Suprapubic skin (tissue), 4 donors: ENCODE data around the gene PRRX2. TPM values are rescaled to one million over a fixed set of nuclear protein-coding genes. Genes with fewer than 3 reads are reported as not detected.

ENCODE experiments used
- DNase-seq, 2 donors: peaks; one replicate each; pipeline ENCODE4 v3.0.0-alpha.2; 2019; ENCODE audit warnings: low spot score in 2 of 2
- H3K27ac ChIP-seq: fragments of 200-600 bp; sonication (generic); one replicate; pipeline ENCODE4 v1.5.1; 2019
- H3K27me3 ChIP-seq: fragments of 200-600 bp; sonication (generic); one replicate; pipeline ENCODE4 v1.5.1; 2019
- H3K36me3 ChIP-seq: fragments of 200-600 bp; sonication (generic); one replicate; pipeline ENCODE4 v1.5.1; 2019
- H3K4me1 ChIP-seq: fragments of 200-600 bp; sonication (generic); one replicate; pipeline ENCODE4 v1.5.1; 2019
- H3K4me3 ChIP-seq: fragments of 200-600 bp; sonication (generic); one replicate; pipeline ENCODE4 v1.5.1; 2019; ENCODE audit warnings: mild to moderate bottlenecking
- H3K9me3 ChIP-seq: fragments of 200-600 bp; sonication (generic); one replicate; pipeline ENCODE4 v1.5.1; 2019
- CTCF ChIP-seq, 2 donors: fragments of 200-600 bp in 1 of 2; fragments of 450-650 bp in 1 of 2; sonication (generic) in 1 of 2; IDR thresholded peaks; one replicate each; pipeline ENCODE4 v1.5.1; 2016 to 2019; ENCODE audit warnings: antibody characterized with exemption in 2 of 2, mild to moderate bottlenecking in 1 of 2, moderate library complexity in 1 of 2
- EP300 ChIP-seq: sonication (generic); formaldehyde crosslinking; IDR thresholded peaks from one replicate; pipeline ENCODE4 v1.6.1; 2017; ENCODE audit warnings: antibody characterized with exemption
- POLR2A ChIP-seq, 2 donors: fragments of 450-650 bp; IDR thresholded peaks; one replicate each; pipeline ENCODE4 v1.6.1; 2017; ENCODE audit warnings: antibody characterized with exemption in 2 of 2, mild to moderate bottlenecking in 2 of 2, moderate library complexity in 2 of 2
- POLR2AphosphoS5 ChIP-seq, 3 donors: sonication (generic); formaldehyde crosslinking; IDR thresholded peaks; one replicate each; pipeline ENCODE4 v1.6.1; 2017; ENCODE audit warnings: antibody characterized with exemption in 3 of 3
- WGBS: methylation state at CpG from one replicate; pipeline ENCODE4 v1.1.5; 2018; 5-methylcytosine and 5-hydroxymethylcytosine counted together
- total RNA-seq, 4 donors: library from RNA; depleted of rRNA; stranded (reverse); fragments of >200 nt; gene quantifications; one replicate each; pipeline ENCODE4 v1.1.0, GENCODE V29; 2016

The PRRX2 gene
- total RNA-seq, 4 donors from 2014 or later: 9.9 to 16.9 (median 14.0) TPM

GRCh38 chr9:129669141-129669718, 3.8 kb downstream of the PRRX2 start:
- Histone ChIP-seq H3K4me1 (peaks cover 45% of the 10 kb centered on the region), H3K36me3 (no peaks in the 10 kb centered on the region), H3K9me3 (no peaks in the 10 kb centered on the region), H3K27me3 (peaks cover 14% of the 10 kb centered on the region), H3K27ac (no peak overlapping the region), H3K4me3 (no peak overlapping the region)
- TF ChIP-seq CTCF (IDR thresholded peaks at IDR 0.05) (no peak), EP300 (no peak), POLR2A (IDR thresholded peaks at IDR 0.05) (no peak), POLR2AphosphoS5 (IDR thresholded peaks at IDR 0.05) (no peak)
- WGBS: 64% methylated on average over 17 of the region's 17 CpGs
- no peak for DNase-seq

DNA sequence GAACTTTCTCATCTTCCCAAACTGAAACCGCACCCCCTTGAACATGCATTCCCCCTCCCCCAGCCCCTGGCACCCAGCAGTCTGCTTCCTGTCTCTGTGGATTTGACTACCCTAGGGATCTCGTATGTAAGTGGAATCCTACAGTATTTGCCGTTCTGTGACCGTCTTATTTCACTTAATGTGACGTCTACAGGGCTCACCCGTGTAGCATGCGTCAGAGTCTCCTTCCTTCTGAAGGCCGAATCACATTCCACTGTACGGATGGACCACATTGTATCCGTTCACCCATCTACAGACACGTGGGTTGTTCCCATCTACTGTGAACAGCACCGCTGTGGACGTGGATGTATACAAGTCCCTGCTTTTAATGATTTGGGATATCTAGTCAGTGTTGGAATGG, 4.5 kb downstream of the PRRX2 start:
- Histone ChIP-seq H3K27ac (no peak overlapping the region), H3K9me3 (no peaks in the 10 kb centered on the region), H3K4me1 (peaks cover 48% of the 10 kb centered on the region), H3K4me3 (no peak overlapping the region), H3K36me3 (no peaks in the 10 kb centered on the region), H3K27me3 (peaks cover 13% of the 10 kb centered on the region)
- no peak for DNase-seq
- no peak for TF ChIP-seq POLR2A (IDR thresholded peaks at IDR 0.05)
- TF ChIP-seq POLR2AphosphoS5 (IDR thresholded peaks at IDR 0.05): no peak
- no peak for TF ChIP-seq CTCF (IDR thresholded peaks at IDR 0.05)
- no peak for TF ChIP-seq EP300
- WGBS: 80% methylated on average over 13 of the region's 13 CpGs

GRCh38 chr9:129671065-129671464, 5.6 kb downstream of the PRRX2 start:
- H3K9me3 ChIP-seq: no peaks in the 10 kb centered on the region
- no peak overlapping the region for H3K4me3 ChIP-seq
- no peak for DNase-seq
- H3K27ac ChIP-seq: no peak overlapping the region
- TF ChIP-seq EP300: no peak
- no peak for TF ChIP-seq CTCF (IDR thresholded peaks at IDR 0.05)
- TF ChIP-seq POLR2AphosphoS5 (IDR thresholded peaks at IDR 0.05): no peak
- no peak for TF ChIP-seq POLR2A (IDR thresholded peaks at IDR 0.05)
- peaks cover 51% of the 10 kb centered on the region for H3K4me1 ChIP-seq
- H3K36me3 ChIP-seq: no peaks in the 10 kb centered on the region
- 72% methylated on average over 6 of the region's 9 CpGs for WGBS
- H3K27me3 ChIP-seq: peaks cover 3% of the 10 kb centered on the region

GRCh38 chr9:129671519-129671918, 6.1 kb downstream of the PRRX2 start:
- 62% methylated on average over 2 of the region's 7 CpGs for WGBS
- no peak overlapping the region for H3K27ac ChIP-seq
- H3K9me3 ChIP-seq: no peaks in the 10 kb centered on the region
- no peaks in the 10 kb centered on the region for H3K36me3 ChIP-seq
- no peak for DNase-seq
- TF ChIP-seq EP300 (no peak), POLR2AphosphoS5 (IDR thresholded peaks at IDR 0.05) (no peak)
- peaks cover 48% of the 10 kb centered on the region for H3K4me1 ChIP-seq
- H3K4me3 ChIP-seq: no peak overlapping the region
- H3K27me3 ChIP-seq: no peaks in the 10 kb centered on the region

DNA sequence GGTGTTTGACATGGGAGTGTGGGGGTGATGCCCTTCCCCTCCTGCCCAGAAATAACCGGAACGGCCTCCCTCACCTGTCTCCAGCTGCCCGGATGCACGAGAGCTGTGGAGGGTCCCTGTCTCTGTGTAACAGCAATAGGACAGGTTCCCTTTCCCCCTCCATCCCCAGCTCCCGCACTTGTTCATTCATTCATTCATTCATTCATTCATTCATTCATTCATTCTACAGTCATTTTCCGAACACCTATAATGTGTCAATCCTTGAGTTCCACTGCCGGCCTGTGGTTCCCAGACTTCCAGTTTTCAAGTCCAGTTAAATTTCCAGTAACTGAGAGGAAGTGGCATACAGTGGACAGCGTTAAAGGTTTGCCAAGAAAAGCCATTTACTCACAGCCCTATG, 7.3 kb downstream of the PRRX2 start:
- no peak overlapping the region for H3K27ac ChIP-seq
- WGBS: 94% methylated on average over 8 of the region's 8 CpGs
- TF ChIP-seq EP300 (no peak), POLR2A (IDR thresholded peaks at IDR 0.05) (no peak), CTCF (IDR thresholded peaks at IDR 0.05) (no peak), POLR2AphosphoS5 (IDR thresholded peaks at IDR 0.05) (no peak)
- no peak overlapping the region for H3K4me3 ChIP-seq
- H3K4me1 ChIP-seq: peaks cover 44% of the 10 kb centered on the region
- no peak for DNase-seq
- H3K9me3 ChIP-seq: no peaks in the 10 kb centered on the region
- H3K36me3 ChIP-seq: no peaks in the 10 kb centered on the region
- no peaks in the 10 kb centered on the region for H3K27me3 ChIP-seq

DNA sequence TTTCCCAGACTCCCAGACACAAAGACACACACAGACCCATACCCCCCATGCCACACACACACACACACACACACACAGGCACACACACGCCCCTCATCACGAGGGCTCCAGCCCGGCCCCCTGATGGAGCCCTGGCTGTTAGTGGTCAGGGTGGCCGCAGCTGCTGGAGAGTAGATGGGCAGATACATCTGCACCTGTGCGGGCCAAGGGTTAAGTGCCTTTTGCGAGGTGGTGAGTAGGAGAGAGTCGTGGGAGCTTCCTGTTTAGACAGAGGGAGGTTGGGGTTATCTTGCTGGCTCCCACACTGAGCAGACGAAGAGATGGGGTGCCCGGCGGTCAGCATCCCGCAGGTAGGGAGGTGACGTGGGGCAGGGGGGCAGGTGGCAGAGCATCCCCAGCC, 8.2 kb downstream of the PRRX2 start:
- no peak for DNase-seq
- H3K4me3 ChIP-seq: no peak overlapping the region
- H3K36me3 ChIP-seq: no peaks in the 10 kb centered on the region
- H3K4me1 ChIP-seq: peaks cover 42% of the 10 kb centered on the region
- TF ChIP-seq EP300 (no peak), POLR2AphosphoS5 (IDR thresholded peaks at IDR 0.05) (no peak), CTCF (IDR thresholded peaks at IDR 0.05) (no peak), POLR2A (IDR thresholded peaks at IDR 0.05) (no peak)
- H3K9me3 ChIP-seq: no peaks in the 10 kb centered on the region
- no peaks in the 10 kb centered on the region for H3K27me3 ChIP-seq
- H3K27ac ChIP-seq: no peak overlapping the region
- 77% methylated on average over 12 of the region's 12 CpGs for WGBS
